Activated CD8-positive, alpha-beta T cell treated with anti-CD3 and anti-CD28 coated beads for 36 hours (primary cell): ENCODE measurements around the gene NALCN. TPM values are rescaled to one million over a fixed set of nuclear protein-coding genes. Genes with fewer than 3 reads are reported as not detected.

Experiments
- ATAC-seq: fragments of 200-7000 bp; cut with Tn5 transposase; one replicate; pipeline ENCODE4 v1.10.0; 2021; ENCODE audit warnings: mild to moderate bottlenecking, moderate library complexity
- CTCF ChIA-PET: fragments of 350-600 bp; sonication (Branson Sonifier 250); formaldehyde crosslinking; loops from one replicate; lab custom pipeline; 2021; ENCODE audit warnings: antibody characterized with exemption; lab: Charles Lee
- POLR2A ChIA-PET: fragments of 350-600 bp; sonication (Branson Sonifier 250); formaldehyde crosslinking; loops from one replicate; lab custom pipeline; 2021; ENCODE audit warnings: antibody characterized with exemption; lab: Charles Lee
- DNase-seq: peaks from one replicate; pipeline ENCODE4 v3.0.0-alpha.2; 2020
- H3K27ac Mint-ChIP-seq: one replicate; pipeline ENCODE4 v1.8.0; 2021; ENCODE audit warnings: mild to moderate bottlenecking, mixed read lengths
- H3K27me3 Mint-ChIP-seq: one replicate; pipeline ENCODE4 v1.8.0; 2021; ENCODE audit warnings: mixed read lengths
- H3K36me3 Mint-ChIP-seq: one replicate; pipeline ENCODE4 v1.8.0; 2021; ENCODE audit warnings: low read depth, mixed read lengths
- H3K4me1 Mint-ChIP-seq: one replicate; pipeline ENCODE4 v1.8.0; 2021; ENCODE audit warnings: low read depth, mixed read lengths
- H3K4me3 Mint-ChIP-seq: one replicate; pipeline ENCODE4 v1.8.0; 2021; ENCODE audit warnings: mild to moderate bottlenecking, moderate library complexity, mixed read lengths
- H3K9me3 Mint-ChIP-seq: one replicate; pipeline ENCODE4 v1.8.0; 2021; ENCODE audit warnings: mixed read lengths
- intact Hi-C: fragments of 100-400 bp; cut with micrococcal nuclease; formaldehyde crosslinking; loops from one replicate; pipeline ENCODE4 v1.10.0; 2022
- total RNA-seq, 2 experiments: library from RNA; stranded (reverse); gene quantifications; one replicate each; pipeline ENCODE4 v1.2.3, GENCODE V29; 2021
- TF ChIP-seq, protein P1 (sequence below): fragments of 200-600 bp; IDR thresholded peaks from one replicate; pipeline ENCODE4 v1.8.0; 2022; ENCODE audit warnings: antibody characterized with exemption, mild to moderate bottlenecking

Gene NALCN
- total RNA-seq, 2 experiments from 2014 or later: not detected

DNA sequence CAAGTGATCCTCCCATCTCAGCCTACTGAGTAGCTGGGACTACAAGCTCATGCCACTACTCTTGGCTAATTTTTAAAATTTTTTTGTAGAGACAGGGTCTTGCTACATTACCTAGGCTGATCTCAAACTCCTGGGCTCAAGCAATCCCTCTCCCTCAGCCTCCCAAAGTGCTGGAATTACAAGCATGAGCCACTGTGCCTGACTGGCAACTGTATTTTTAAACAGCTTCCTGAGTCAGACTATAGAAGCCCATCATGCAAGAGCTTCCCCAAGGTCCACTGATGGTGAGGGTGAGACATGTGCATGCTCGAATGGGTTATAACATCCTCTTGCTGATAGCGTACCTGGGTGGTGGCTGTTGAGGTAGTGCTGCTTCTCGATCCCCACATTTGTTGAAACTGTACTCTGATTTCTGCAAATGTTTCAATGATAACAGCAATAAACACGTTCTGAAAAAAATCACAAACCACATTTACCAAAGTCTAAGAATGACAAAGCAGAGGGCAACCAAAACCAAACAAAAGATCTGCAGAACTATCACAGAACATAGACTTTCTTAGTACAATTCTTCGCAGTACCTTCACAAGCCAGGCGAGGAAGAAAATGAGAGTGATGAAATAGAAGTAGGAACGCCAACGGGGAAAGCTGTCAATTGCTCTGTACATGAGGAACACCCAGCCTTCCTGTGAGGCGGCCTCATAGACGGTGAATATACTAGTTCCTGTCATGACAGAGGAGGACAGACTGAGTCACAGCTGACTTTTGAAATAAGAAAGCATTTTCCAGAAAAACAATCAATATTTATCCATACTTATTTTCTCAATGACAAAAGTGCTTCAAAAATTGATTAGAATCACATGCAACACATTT is 124.4 kb downstream of the NALCN start:
- no peaks in the 10 kb centered on the region for H3K9me3 Mint-ChIP-seq
- no peak overlapping the region for H3K27ac Mint-ChIP-seq
- H3K4me3 Mint-ChIP-seq: no peak overlapping the region
- ATAC-seq (no peak), DNase-seq (no peak)
- TF ChIP-seq, protein P1, sequence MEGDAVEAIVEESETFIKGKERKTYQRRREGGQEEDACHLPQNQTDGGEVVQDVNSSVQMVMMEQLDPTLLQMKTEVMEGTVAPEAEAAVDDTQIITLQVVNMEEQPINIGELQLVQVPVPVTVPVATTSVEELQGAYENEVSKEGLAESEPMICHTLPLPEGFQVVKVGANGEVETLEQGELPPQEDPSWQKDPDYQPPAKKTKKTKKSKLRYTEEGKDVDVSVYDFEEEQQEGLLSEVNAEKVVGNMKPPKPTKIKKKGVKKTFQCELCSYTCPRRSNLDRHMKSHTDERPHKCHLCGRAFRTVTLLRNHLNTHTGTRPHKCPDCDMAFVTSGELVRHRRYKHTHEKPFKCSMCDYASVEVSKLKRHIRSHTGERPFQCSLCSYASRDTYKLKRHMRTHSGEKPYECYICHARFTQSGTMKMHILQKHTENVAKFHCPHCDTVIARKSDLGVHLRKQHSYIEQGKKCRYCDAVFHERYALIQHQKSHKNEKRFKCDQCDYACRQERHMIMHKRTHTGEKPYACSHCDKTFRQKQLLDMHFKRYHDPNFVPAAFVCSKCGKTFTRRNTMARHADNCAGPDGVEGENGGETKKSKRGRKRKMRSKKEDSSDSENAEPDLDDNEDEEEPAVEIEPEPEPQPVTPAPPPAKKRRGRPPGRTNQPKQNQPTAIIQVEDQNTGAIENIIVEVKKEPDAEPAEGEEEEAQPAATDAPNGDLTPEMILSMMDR: no peak
- ChIA-PET CTCF (no interaction called here), POLR2A (no interaction called here)
- no peaks in the 10 kb centered on the region for H3K4me1 Mint-ChIP-seq
- intact Hi-C loops: no loop called here
- H3K36me3 Mint-ChIP-seq: no peaks in the 10 kb centered on the region
- no peaks in the 10 kb centered on the region for H3K27me3 Mint-ChIP-seq

DNA sequence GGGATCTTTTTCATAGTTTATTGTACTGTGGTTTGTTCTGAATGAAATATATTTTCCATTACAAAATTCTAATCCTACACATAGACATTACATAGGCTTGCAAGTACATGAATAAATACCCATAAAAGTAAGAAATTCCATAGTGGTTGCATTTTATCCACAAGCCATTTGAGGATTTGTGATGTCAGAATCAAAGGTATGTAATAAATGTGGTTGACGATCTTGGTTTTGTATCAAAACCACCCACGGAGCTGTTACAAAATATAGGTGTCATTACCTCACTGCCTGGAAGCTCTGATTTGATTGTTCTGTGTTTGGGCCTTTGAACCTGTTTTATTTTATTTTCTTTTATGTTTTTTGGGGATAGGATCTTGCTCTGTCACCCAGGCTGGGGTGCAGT is 125.1 kb downstream of the NALCN start:
- TF ChIP-seq, protein P1: no peak
- ChIA-PET CTCF (no interaction called here), POLR2A (no interaction called here)
- ATAC-seq (no peak), DNase-seq (no peak)
- H3K27me3 Mint-ChIP-seq: no peaks in the 10 kb centered on the region
- no peak overlapping the region for H3K27ac Mint-ChIP-seq
- no peak overlapping the region for H3K4me3 Mint-ChIP-seq
- intact Hi-C loops: no loop called here
- no peaks in the 10 kb centered on the region for H3K4me1 Mint-ChIP-seq
- H3K36me3 Mint-ChIP-seq: no peaks in the 10 kb centered on the region
- no peaks in the 10 kb centered on the region for H3K9me3 Mint-ChIP-seq

DNA sequence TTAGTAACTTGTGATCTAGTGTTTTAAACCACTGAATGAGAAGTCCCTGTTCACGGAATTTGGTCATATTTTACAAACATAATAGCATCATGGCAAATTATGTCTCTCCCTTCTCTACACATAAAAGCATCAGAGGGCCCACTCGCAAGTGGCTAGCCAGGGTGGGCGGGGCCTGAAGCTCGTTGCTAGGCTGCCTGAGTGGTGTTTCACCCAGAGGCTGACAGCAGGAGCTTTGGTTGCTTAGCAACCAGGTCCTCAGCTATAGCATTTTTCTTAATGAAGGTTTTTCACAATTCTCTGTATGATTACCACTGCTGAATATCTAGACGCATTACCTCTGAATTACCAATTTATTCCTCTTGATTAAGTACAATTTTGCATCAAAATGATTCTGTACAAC is 126.5 kb downstream of the NALCN start:
- ATAC-seq (no peak), DNase-seq (peak; percentile 15)
- Mint-ChIP-seq H3K27me3 (no peaks in the 10 kb centered on the region), H3K36me3 (no peaks in the 10 kb centered on the region), H3K9me3 (no peaks in the 10 kb centered on the region), H3K4me1 (no peaks in the 10 kb centered on the region), H3K4me3 (no peak overlapping the region), H3K27ac (no peak overlapping the region)
- CTCF ChIA-PET: no interaction called here
- TF ChIP-seq, protein P1: no peak
- POLR2A ChIA-PET: no interaction called here
- intact Hi-C loops: no loop called here

DNA sequence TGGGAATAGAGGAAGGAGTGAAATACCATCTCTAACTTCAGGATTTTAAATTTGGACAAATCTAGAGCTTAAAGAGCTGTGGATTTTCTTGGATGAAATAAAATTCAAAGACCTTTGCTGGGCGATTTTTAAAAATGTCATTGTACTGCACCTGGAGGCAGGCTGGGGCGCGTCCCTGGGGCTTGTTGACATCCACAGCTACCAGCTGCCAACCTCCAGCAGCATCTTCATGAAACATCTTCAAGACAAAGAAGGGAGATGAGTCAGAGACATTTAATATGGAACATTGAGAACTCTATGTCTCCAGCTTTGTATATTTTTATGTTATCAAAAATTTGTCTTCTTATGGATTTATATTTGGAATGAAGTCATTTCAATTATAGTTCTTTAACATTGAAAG is 132.5 kb downstream of the NALCN start:
- DNase-seq (no peak), ATAC-seq (no peak)
- Mint-ChIP-seq H3K4me1 (no peaks in the 10 kb centered on the region), H3K27ac (no peak overlapping the region), H3K9me3 (no peaks in the 10 kb centered on the region), H3K27me3 (no peaks in the 10 kb centered on the region), H3K4me3 (no peak overlapping the region), H3K36me3 (no peaks in the 10 kb centered on the region)
- POLR2A ChIA-PET: no interaction called here
- intact Hi-C loops: no loop called here
- CTCF ChIA-PET: no interaction called here
- TF ChIP-seq, protein P1: no peak

DNA sequence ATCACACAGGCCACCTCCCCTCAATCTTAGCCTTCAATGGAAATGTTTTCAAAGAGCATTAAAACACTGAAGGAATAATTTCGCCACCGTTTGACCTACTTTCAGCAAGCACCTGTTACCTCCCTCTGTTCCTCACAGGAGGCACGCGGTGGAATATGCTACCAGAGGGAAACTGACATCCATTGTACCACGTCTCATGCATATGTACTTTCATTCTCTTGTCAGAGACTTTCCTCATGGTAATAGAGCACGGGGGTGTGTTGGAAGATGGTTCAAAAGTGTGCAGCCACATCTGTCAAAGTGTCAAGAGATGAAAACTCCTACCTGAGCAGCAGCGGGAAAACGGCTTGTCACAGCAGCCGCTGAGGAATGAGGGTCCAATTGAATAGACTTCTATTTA is 143.4 kb downstream of the NALCN start:
- H3K4me1 Mint-ChIP-seq: no peaks in the 10 kb centered on the region
- ATAC-seq (no peak), DNase-seq (no peak)
- no peaks in the 10 kb centered on the region for H3K36me3 Mint-ChIP-seq
- TF ChIP-seq, protein P1: no peak
- intact Hi-C loops: no loop called here
- H3K9me3 Mint-ChIP-seq: no peaks in the 10 kb centered on the region
- no peak overlapping the region for H3K4me3 Mint-ChIP-seq
- ChIA-PET POLR2A (no interaction called here), CTCF (no interaction called here)
- H3K27me3 Mint-ChIP-seq: no peaks in the 10 kb centered on the region
- H3K27ac Mint-ChIP-seq: no peak overlapping the region
